Thoracic aorta (tissue), 2 donors: ENCODE measurements around the gene FRMD1. TPM values are rescaled to one million over a fixed set of nuclear protein-coding genes. Genes with fewer than 3 reads are reported as not detected.

Experiments used
- ATAC-seq: fragments of 150-250 bp; one replicate; pipeline ENCODE4 v1.8.0; 2017; ENCODE audit warnings: low read depth; ENCODE audit not compliant: insufficient number of reproducible peaks, low FRiP score
- DNase-seq: peaks from one replicate; pipeline ENCODE4 v3.0.0-alpha.2; 2020; ENCODE audit warnings: low spot score
- H3K27ac ChIP-seq, 2 donors: fragments of 200-600 bp; sonication (generic); 1 replicate in 1 of 2; 2 replicates in 1 of 2; pipeline ENCODE4 v1.5.1; 2016; ENCODE audit warnings: mild to moderate bottlenecking in 2 of 2, moderate library complexity in 2 of 2
- H3K27me3 ChIP-seq: fragments of 200-600 bp; sonication (generic); replicated peaks from 2 replicates; pipeline ENCODE4 v1.6.0; 2016; ENCODE audit warnings: mild to moderate bottlenecking; ENCODE audit not compliant: insufficient read depth
- H3K36me3 ChIP-seq: fragments of 200-600 bp; sonication (generic); one replicate; pipeline ENCODE4 v1.5.1; 2016
- H3K4me1 ChIP-seq, 2 donors: fragments of 200-600 bp; sonication (generic); 1 replicate in 1 of 2; 2 replicates in 1 of 2; pipeline versions ENCODE4 v1.5.1 to v1.6.0; 2016; ENCODE audit warnings: low read depth in 2 of 2, mild to moderate bottlenecking in 1 of 2; ENCODE audit not compliant: control insufficient read depth in 1 of 2
- H3K4me3 ChIP-seq: fragments of 200-600 bp; sonication (generic); 2 replicates; pipeline ENCODE4 v1.5.1; 2016; ENCODE audit warnings: mild to moderate bottlenecking
- H3K9me3 ChIP-seq: fragments of 200-600 bp; sonication (generic); 2 replicates; pipeline ENCODE4 v1.5.1; 2016
- total RNA-seq, 2 donors: library from RNA; depleted of rRNA; stranded (reverse); fragments of >200 nt; gene quantifications; one replicate each; pipeline versions ENCODE4 v1.1.0 to v1.2.3, GENCODE V29; 2016
- TF ChIP-seq, protein P1 (sequence below): fragments of 200-600 bp; sonication (generic); IDR thresholded peaks from one replicate; pipeline ENCODE4 v1.5.1; 2019; ENCODE audit warnings: antibody characterized with exemption

FRMD1 gene
- total RNA-seq, 2 donors from 2014 or later, result not detected

DNA sequence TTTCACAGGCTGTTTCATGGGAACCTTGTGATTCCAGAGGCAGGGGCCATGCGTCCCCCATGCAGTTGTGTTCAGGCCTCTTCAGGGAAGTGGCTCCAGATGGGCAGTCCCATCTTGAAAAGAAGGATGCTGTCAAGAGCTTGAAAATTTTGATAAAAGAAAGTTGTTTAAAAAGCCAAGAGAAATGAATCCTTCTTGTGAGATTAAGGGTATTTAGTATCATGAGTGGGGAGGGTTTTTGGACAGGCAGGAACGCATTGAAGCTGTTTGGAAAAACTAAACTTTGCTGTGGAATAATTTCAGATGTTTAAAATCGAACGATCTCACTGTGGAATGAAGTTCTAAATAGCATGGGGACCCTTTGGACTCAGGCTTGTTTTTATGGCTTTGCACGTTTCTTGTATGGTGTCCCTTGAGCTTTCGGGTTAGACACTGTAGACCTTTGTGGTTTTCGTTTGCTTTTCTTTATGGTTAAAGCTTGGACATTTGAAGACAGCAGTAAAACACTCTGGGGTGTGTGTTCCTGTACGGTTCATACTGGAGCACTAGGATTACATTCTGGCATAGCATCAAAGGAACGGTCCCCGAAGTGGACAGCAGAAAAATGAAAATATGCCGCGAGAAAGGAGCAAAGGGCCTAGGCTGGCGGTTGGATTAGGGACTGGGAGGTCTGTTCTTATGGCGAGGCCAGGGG lies 63.4 kb downstream of the FRMD1 start:
- ATAC-seq, result no peak
- Histone ChIP-seq H3K27ac (no peak overlapping the region), H3K9me3 (peaks cover 10% of the 10 kb centered on the region), H3K4me3 (no peak overlapping the region), H3K4me1 (no peaks in the 10 kb centered on the region), H3K36me3 (no peaks in the 10 kb centered on the region), H3K27me3 (no peaks in the 10 kb centered on the region)
- TF ChIP-seq, protein P1, sequence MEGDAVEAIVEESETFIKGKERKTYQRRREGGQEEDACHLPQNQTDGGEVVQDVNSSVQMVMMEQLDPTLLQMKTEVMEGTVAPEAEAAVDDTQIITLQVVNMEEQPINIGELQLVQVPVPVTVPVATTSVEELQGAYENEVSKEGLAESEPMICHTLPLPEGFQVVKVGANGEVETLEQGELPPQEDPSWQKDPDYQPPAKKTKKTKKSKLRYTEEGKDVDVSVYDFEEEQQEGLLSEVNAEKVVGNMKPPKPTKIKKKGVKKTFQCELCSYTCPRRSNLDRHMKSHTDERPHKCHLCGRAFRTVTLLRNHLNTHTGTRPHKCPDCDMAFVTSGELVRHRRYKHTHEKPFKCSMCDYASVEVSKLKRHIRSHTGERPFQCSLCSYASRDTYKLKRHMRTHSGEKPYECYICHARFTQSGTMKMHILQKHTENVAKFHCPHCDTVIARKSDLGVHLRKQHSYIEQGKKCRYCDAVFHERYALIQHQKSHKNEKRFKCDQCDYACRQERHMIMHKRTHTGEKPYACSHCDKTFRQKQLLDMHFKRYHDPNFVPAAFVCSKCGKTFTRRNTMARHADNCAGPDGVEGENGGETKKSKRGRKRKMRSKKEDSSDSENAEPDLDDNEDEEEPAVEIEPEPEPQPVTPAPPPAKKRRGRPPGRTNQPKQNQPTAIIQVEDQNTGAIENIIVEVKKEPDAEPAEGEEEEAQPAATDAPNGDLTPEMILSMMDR, result no peak
- no peak for DNase-seq

DNA sequence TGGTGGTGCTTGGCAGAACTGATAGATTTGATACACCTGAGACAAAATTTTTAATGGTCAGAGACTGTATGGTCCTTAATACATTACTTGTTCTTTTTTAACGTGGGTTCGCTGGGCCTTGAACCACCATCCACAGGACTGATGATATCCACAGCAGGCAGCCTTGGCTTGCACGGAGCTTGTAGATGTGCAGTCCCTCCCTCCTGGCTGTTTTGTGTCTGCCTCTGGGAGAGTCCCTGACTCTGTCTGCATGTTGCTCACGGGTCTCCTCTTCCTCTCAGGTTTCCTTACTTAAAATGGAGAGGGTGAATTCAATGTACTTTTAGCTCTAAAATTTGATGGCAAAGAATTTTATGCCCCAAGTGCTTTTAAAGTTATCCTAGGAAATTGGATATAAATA lies 64.0 kb downstream of the FRMD1 start:
- ATAC-seq, result no peak
- Histone ChIP-seq H3K9me3 (peaks cover 12% of the 10 kb centered on the region), H3K4me1 (no peaks in the 10 kb centered on the region), H3K4me3 (no peak overlapping the region), H3K27ac (no peak overlapping the region), H3K36me3 (no peaks in the 10 kb centered on the region), H3K27me3 (no peaks in the 10 kb centered on the region)
- no peak for DNase-seq
- TF ChIP-seq, protein P1, result no peak

DNA sequence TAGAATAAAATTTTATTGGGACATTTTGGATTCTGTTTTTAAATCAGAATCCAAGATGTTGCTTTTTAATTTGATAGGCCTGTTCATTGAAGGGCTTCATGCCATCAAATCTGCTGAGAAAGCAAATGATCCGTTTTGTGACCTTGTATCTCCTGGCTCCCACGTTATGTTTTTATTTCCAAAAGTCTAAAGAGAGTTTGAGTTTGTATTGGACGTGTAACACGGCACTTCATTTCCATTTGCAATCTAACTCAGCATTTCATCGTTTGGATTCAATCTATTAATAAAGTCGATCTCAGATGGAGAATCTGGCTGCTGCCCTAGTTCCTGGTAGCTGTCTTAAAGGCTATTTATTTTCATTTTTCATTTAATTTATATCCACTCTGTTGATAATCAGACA lies 64.6 kb downstream of the FRMD1 start:
- TF ChIP-seq, protein P1, result no peak
- ATAC-seq, result no peak
- H3K4me3 ChIP-seq, result no peak overlapping the region
- H3K36me3 ChIP-seq, result no peaks in the 10 kb centered on the region
- H3K4me1 ChIP-seq, result no peaks in the 10 kb centered on the region
- no peak overlapping the region for H3K27ac ChIP-seq
- H3K9me3 ChIP-seq, result peaks cover 12% of the 10 kb centered on the region
- DNase-seq, result no peak
- H3K27me3 ChIP-seq, result no peaks in the 10 kb centered on the region

DNA sequence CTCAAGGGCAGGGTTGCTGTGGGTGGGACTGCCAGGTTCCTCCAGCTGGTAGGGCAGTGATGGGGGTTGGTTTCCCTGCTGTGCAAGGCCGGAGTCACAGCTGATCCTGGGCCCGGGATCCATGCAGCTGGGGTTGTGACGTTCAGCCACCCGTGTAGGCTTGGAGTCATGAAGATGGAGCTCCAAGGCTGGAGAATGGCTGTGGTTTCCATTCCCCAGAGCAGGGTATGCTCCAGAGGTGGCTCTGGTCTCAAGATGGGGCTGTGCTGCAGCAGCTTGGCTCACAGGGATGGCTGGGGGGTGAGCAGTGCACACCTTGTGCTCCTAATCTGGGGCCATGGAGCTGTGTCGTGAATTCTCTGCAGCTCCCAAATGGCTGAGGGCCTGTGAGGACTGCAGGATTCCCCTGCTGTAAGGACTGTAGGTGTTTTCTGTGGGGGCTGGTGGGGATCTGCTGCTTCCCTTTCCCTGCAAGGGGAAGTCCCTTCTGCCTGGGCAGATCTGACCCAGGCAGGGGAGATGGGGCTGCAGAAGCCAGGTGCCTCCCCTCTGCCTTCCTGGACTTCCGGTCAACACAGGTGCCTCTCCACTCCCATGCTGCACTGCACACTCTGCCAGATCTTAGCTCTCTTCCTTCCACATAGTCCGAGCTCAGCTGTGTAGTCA lies 65.6 kb downstream of the FRMD1 start:
- H3K27me3 ChIP-seq, result no peaks in the 10 kb centered on the region
- TF ChIP-seq, protein P1, result no peak
- H3K27ac ChIP-seq, result no peak overlapping the region
- H3K36me3 ChIP-seq, result no peaks in the 10 kb centered on the region
- peaks cover 12% of the 10 kb centered on the region for H3K9me3 ChIP-seq
- H3K4me1 ChIP-seq, result no peaks in the 10 kb centered on the region
- ATAC-seq (no peak), DNase-seq (no peak)
- no peak overlapping the region for H3K4me3 ChIP-seq

DNA sequence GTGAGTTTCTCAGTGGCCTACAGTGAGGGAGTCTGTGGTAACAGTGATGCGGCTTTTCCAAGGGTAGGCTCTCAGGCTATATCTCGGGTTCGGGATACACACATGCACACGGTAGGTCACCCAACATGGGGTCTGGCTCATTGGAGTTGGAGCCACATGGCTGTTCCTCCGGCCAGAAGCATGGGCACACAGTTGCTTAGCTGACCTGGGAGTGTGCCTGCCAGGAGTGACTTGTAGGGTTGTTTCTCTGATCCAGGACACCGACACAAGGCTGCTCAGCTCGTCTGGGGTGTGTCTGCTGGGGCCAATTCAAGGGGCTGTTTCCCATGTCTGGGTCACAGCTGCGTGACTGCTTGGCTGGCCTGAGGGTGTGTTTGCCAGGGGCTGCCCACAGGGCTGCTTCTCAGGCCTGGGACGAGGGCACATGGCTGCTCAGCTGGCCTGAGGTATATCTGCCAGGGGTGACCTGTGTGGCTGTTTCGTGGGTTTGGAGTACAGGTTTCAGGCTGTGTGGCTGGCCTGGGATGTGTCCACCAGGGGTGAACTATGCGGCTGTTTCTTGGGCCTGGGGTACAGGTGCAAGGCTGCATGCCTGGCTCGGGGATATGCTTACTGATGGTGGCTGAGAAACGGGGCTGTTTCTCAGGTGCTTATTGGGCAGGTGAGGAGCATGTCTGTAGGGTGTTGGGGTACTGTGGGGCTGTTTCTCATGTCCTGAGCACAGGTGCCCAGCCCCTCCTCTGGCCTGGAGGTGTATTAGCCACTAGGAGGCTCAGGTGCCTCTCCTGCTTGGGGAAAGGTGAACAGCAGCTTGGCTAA lies 66.4 kb downstream of the FRMD1 start:
- Histone ChIP-seq H3K27ac (no peak overlapping the region), H3K36me3 (no peaks in the 10 kb centered on the region), H3K4me1 (no peaks in the 10 kb centered on the region), H3K27me3 (no peaks in the 10 kb centered on the region), H3K4me3 (no peak overlapping the region), H3K9me3 (peaks cover 12% of the 10 kb centered on the region)
- DNase-seq (no peak), ATAC-seq (no peak)
- TF ChIP-seq, protein P1, result no peak
